Uterus (tissue), 4 donors: ENCODE results near the gene CDC20B. TPM values are rescaled to one million over a fixed set of nuclear protein-coding genes. Genes with fewer than 3 reads are reported as not detected.

ENCODE experiments used
- DNase-seq, 2 donors: peaks; one replicate each; pipeline ENCODE4 v3.0.0-alpha.2; 2019 to 2020
- H3K27ac ChIP-seq, 2 donors: fragments of 200-600 bp; sonication (generic); 1 replicate in 1 of 2; 2 replicates in 1 of 2; pipeline ENCODE4 v1.5.1; 2016 to 2018
- H3K27me3 ChIP-seq, 2 donors: fragments of 200-600 bp; sonication (generic); one replicate each; pipeline ENCODE4 v1.5.1; 2018 to 2019; ENCODE audit warnings: control low read depth in 1 of 2
- H3K36me3 ChIP-seq, 2 donors: fragments of 200-600 bp; sonication (generic); one replicate each; pipeline ENCODE4 v1.5.1; 2019; ENCODE audit warnings: control low read depth in 1 of 2
- H3K4me1 ChIP-seq, 2 donors: fragments of 200-600 bp; sonication (generic); one replicate each; pipeline ENCODE4 v1.5.1; 2018 to 2019; ENCODE audit warnings: control low read depth in 1 of 2
- H3K4me3 ChIP-seq, 2 donors: fragments of 200-600 bp; sonication (generic); 1 replicate in 1 of 2; 2 replicates in 1 of 2; pipeline ENCODE4 v1.5.1; 2018 to 2019; ENCODE audit warnings: mild to moderate bottlenecking in 1 of 2
- H3K9me3 ChIP-seq, 2 donors: fragments of 200-600 bp; sonication (generic); one replicate each; pipeline ENCODE4 v1.5.1; 2019; ENCODE audit warnings: control low read depth in 1 of 2
- CTCF ChIP-seq, 4 experiments: fragments of 200-600 bp in 2 of 4; fragments of 450-650 bp in 2 of 4; sonication (generic) in 2 of 4; IDR thresholded peaks; one replicate each; pipeline ENCODE4 v1.5.1; 2016 to 2019; ENCODE audit warnings: antibody characterized with exemption in 4 of 4, mild to moderate bottlenecking in 2 of 4, moderate library complexity in 1 of 4
- POLR2A ChIP-seq, 2 donors: fragments of 450-650 bp; IDR thresholded peaks; one replicate each; pipeline ENCODE4 v1.6.1; 2016; ENCODE audit warnings: antibody characterized with exemption in 2 of 2, mild to moderate bottlenecking in 1 of 2, moderate library complexity in 1 of 2
- intact Hi-C: fragments of 100-400 bp; cut with DNase I; formaldehyde crosslinking; loops from one replicate; pipeline ENCODE4 v1.15.1; 2023; ENCODE audit warnings: low total_unique reads
- total RNA-seq, 4 donors: library from RNA; depleted of rRNA in 3 of 4; stranded (reverse); fragments of >200 nt in 3 of 4; gene quantifications; one replicate each; pipeline versions ENCODE4 v1.1.0 to v1.2.4, GENCODE V29; 2014 to 2023
- donor health status: DM: yes; HTN: yes; CAD: no.

CDC20B gene
- total RNA-seq, 4 donors from 2014 or later, result 0.35 TPM; not detected in 3

GRCh38 chr5:55188656-55189540, 15.9 kb upstream of the CDC20B start:
- Histone ChIP-seq H3K27ac (no peak overlapping the region), H3K4me3 (no peak overlapping the region), H3K9me3 (no peaks in the 10 kb centered on the region), H3K27me3 (peaks cover 0 to 27% of the 10 kb centered on the region in 2 donors), H3K4me1 (no peaks in the 10 kb centered on the region), H3K36me3 (no peaks in the 10 kb centered on the region)
- DNase-seq, result no peak
- intact Hi-C loops, result no loop called here
- TF ChIP-seq POLR2A (IDR thresholded peaks at IDR 0.05) (no peak), CTCF (IDR thresholded peaks at IDR 0.05) (no peak)

GRCh38 chr5:55187370-55187769, 14.4 kb upstream of the CDC20B start:
- no peak overlapping the region for H3K4me3 ChIP-seq
- no peaks in the 10 kb centered on the region for H3K4me1 ChIP-seq
- no peaks in the 10 kb centered on the region for H3K36me3 ChIP-seq
- DNase-seq, result no peak
- H3K9me3 ChIP-seq, result no peaks in the 10 kb centered on the region
- peaks cover 0 to 16% of the 10 kb centered on the region in 2 donors for H3K27me3 ChIP-seq
- H3K27ac ChIP-seq, result no peak overlapping the region
- intact Hi-C loops, result no loop called here
- TF ChIP-seq CTCF (IDR thresholded peaks at IDR 0.05) (no peak), POLR2A (IDR thresholded peaks at IDR 0.05) (no peak)

- TF ChIP-seq CTCF (IDR thresholded peaks at IDR 0.05) (no peak), POLR2A (IDR thresholded peaks at IDR 0.05) (no peak)
- Histone ChIP-seq H3K4me1 (peaks cover 0 to 8% of the 10 kb centered on the region in 2 donors), H3K4me3 (no peak overlapping the region), H3K27me3 (peaks cover 14 to 38% of the 10 kb centered on the region in 2 donors), H3K27ac (no peak overlapping the region), H3K9me3 (no peaks in the 10 kb centered on the region), H3K36me3 (no peaks in the 10 kb centered on the region)
- no peak for DNase-seq
- intact Hi-C loops, result no loop called here
Observed at GRCh38 chr5:55180016-55180415, 7.0 kb upstream of the CDC20B start.

- H3K27me3 ChIP-seq, result peaks cover 31 to 53% of the 10 kb centered on the region in 2 donors
- no peak for DNase-seq
Observed at GRCh38 chr5:55177078-55177477, 4.1 kb upstream of the CDC20B start.

More at GRCh38 chr5:55177078-55177477, 4.1 kb upstream of the CDC20B start:
- Histone ChIP-seq H3K9me3 (no peaks in the 10 kb centered on the region), H3K36me3 (no peaks in the 10 kb centered on the region), H3K27ac (no peak overlapping the region), H3K4me1 (peaks cover 0 to 8% of the 10 kb centered on the region in 2 donors), H3K4me3 (no peak overlapping the region)
- TF ChIP-seq CTCF (IDR thresholded peaks at IDR 0.05), result no peak
- no peak for TF ChIP-seq POLR2A (IDR thresholded peaks at IDR 0.05)
- intact Hi-C loops, result loop anchor here (10.0 kb wide), 1 partner anchor 48 kb away; the partner anchor contains the start of gene MCIDAS
